ENCODE results near the gene ATP1B2. TPM values are rescaled to one million over a fixed set of nuclear protein-coding genes. Genes with fewer than 3 reads are reported as not detected.

ATP1B2 gene
- total and polyA plus RNA-seq, 2 experiments from 2014 or later, result not detected

DNA sequence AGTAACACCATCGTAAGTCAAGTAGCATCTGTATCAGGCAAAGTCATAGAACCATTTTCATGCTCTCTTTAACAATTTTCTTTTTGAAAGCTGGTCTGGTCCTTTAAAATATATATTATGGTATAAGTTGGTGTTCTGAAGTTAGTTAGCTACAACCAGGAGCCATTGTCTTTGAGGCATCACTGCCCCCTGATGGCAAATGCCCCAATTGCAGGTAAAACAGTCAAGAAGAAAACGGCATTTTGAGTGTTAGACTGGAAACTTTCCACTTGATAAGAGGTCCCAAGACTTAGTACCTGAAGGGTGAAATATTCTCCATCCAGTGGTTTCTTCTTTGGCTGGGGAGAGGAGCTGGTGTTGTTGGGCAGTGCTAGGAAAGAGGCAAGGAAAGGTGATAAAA lies 22.5 kb downstream of the ATP1B2 start:
- H3K4me1 ChIP-seq (ENCODE audit: insufficient read depth), result no peaks in the 10 kb centered on the region
- DNase-seq, result no peak
- no peak overlapping the region for H2AFZ ChIP-seq
- no peak overlapping the region for H3K9ac ChIP-seq
- no peaks in the 10 kb centered on the region for H3K9me3 ChIP-seq (ENCODE audit: low read depth)
- TF ChIP-seq EZH2phosphoT487 (IDR thresholded peaks at IDR 0.05; ENCODE audit: insufficient read depth, low read depth), result no peak
- no peak for TF ChIP-seq EZH2 (IDR thresholded peaks at IDR 0.05; ENCODE audit: insufficient read depth, poor library complexity, severe bottlenecking)
- no peaks in the 10 kb centered on the region for H3F3A ChIP-seq (ENCODE audit: insufficient read depth)
- no peaks in the 10 kb centered on the region for H3K27me3 ChIP-seq (replicated peaks; ENCODE audit: insufficient read depth)
- H3K27ac ChIP-seq, result no peak overlapping the region
- H3K9me2 ChIP-seq (ENCODE audit: insufficient read depth), result no peaks in the 10 kb centered on the region
- no peaks in the 10 kb centered on the region for H4K20me1 ChIP-seq (ENCODE audit: insufficient read depth)
- no peaks in the 10 kb centered on the region for H3K79me2 ChIP-seq (ENCODE audit: insufficient read depth)
- in situ Hi-C loops (cut with MboI), result no loop called here
- WGBS, 2 experiments (ENCODE audit: low coverage in 1 of 2, low lambda C conversion rate in 2 of 2, missing lambda C conversion rate in 2 of 2), result 98 to 100% methylated on average over 2 of the region's 2 CpGs
- peaks cover 11% of the 10 kb centered on the region; the same call in 1 of the 2 replicates for H3K36me3 ChIP-seq (ENCODE audit: low read depth)
- no peak overlapping the region for H3K4me3 ChIP-seq
- H3K4me2 ChIP-seq (ENCODE audit: unreplicated experiment), result no peak overlapping the region

DNA sequence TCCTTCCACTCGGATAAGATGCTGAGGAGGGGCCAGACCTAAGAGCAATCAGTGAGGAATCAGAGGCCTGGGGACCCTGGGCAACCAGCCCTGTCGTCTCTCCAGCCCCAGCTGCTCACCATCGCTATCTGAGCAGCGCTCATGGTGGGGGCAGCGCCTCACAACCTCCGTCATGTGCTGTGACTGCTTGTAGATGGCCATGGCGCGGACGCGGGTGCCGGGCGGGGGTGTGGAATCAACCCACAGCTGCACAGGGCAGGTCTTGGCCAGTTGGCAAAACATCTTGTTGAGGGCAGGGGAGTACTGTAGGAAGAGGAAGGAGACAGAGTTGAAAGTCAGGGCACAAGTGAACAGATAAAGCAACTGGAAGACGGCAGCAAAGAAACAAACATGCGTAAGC lies 24.2 kb downstream of the ATP1B2 start:
- H3K36me3 ChIP-seq (ENCODE audit: low read depth), result peaks cover 11% of the 10 kb centered on the region; the same call in 1 of the 2 replicates
- H3K9ac ChIP-seq, result no peak overlapping the region
- TF ChIP-seq EZH2phosphoT487 (IDR thresholded peaks at IDR 0.05; ENCODE audit: insufficient read depth, low read depth) (no peak), EZH2 (IDR thresholded peaks at IDR 0.05; ENCODE audit: insufficient read depth, poor library complexity, severe bottlenecking) (no peak)
- no peaks in the 10 kb centered on the region for H3K27me3 ChIP-seq (replicated peaks; ENCODE audit: insufficient read depth)
- no peak overlapping the region for H3K4me2 ChIP-seq (ENCODE audit: unreplicated experiment)
- H3K27ac ChIP-seq, result no peak overlapping the region
- H4K20me1 ChIP-seq (ENCODE audit: insufficient read depth), result no peaks in the 10 kb centered on the region
- no peak overlapping the region for H3K4me3 ChIP-seq
- WGBS, 2 experiments (ENCODE audit: low coverage in 1 of 2, low lambda C conversion rate in 2 of 2, missing lambda C conversion rate in 2 of 2), result 88 to 90% methylated on average over 14 of the region's 14 CpGs
- no peaks in the 10 kb centered on the region for H3K9me3 ChIP-seq (ENCODE audit: low read depth)
- H3F3A ChIP-seq (ENCODE audit: insufficient read depth), result no peaks in the 10 kb centered on the region
- H3K79me2 ChIP-seq (ENCODE audit: insufficient read depth), result peaks cover 7% of the 10 kb centered on the region
- in situ Hi-C loops (cut with MboI), result no loop called here
- DNase-seq, result no peak
- no peaks in the 10 kb centered on the region for H3K9me2 ChIP-seq (ENCODE audit: insufficient read depth)
- H3K4me1 ChIP-seq (ENCODE audit: insufficient read depth), result no peaks in the 10 kb centered on the region
- H2AFZ ChIP-seq, result no peak overlapping the region

DNA sequence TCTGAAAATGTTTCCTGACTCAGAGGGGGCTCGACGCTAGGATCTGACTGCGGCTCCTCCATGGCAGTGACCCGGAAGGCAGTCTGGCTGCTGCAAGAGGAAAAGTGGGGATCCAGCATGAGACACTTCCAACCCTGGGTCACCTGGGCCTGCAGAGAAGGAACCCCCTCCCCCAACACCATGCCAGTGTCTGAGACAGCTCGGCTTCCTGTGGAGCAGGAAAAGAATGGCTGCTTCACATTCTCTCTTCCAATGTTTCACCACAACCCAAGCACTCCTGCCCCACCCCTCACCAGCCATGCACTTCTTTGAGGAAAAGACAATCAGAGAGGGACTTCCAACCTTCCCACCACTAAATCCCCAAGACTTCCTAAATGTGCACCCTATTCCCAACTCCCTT lies 25.8 kb downstream of the ATP1B2 start:
- DNase-seq, result no peak
- H3K9me3 ChIP-seq (ENCODE audit: low read depth), result no peaks in the 10 kb centered on the region
- H3K36me3 ChIP-seq (ENCODE audit: low read depth), result peaks cover 11% of the 10 kb centered on the region; the same call in 1 of the 2 replicates
- H3K9me2 ChIP-seq (ENCODE audit: insufficient read depth), result no peaks in the 10 kb centered on the region
- no peak overlapping the region for H3K27ac ChIP-seq
- H4K20me1 ChIP-seq (ENCODE audit: insufficient read depth), result no peaks in the 10 kb centered on the region
- H2AFZ ChIP-seq, result no peak overlapping the region
- H3K9ac ChIP-seq, result no peak overlapping the region
- in situ Hi-C loops (cut with MboI), result no loop called here
- peaks cover 23% of the 10 kb centered on the region for H3K79me2 ChIP-seq (ENCODE audit: insufficient read depth)
- no peaks in the 10 kb centered on the region for H3F3A ChIP-seq (ENCODE audit: insufficient read depth)
- H3K4me3 ChIP-seq, result no peak overlapping the region
- 82 to 87% methylated on average over 5 of the region's 5 CpGs for WGBS, 2 experiments (ENCODE audit: low coverage in 1 of 2, low lambda C conversion rate in 2 of 2, missing lambda C conversion rate in 2 of 2)
- TF ChIP-seq EZH2phosphoT487 (IDR thresholded peaks at IDR 0.05; ENCODE audit: insufficient read depth, low read depth) (no peak), EZH2 (IDR thresholded peaks at IDR 0.05; ENCODE audit: insufficient read depth, poor library complexity, severe bottlenecking) (no peak)
- H3K4me1 ChIP-seq (ENCODE audit: insufficient read depth), result no peaks in the 10 kb centered on the region
- no peaks in the 10 kb centered on the region for H3K27me3 ChIP-seq (replicated peaks; ENCODE audit: insufficient read depth)
- H3K4me2 ChIP-seq (ENCODE audit: unreplicated experiment), result no peak overlapping the region

DNA sequence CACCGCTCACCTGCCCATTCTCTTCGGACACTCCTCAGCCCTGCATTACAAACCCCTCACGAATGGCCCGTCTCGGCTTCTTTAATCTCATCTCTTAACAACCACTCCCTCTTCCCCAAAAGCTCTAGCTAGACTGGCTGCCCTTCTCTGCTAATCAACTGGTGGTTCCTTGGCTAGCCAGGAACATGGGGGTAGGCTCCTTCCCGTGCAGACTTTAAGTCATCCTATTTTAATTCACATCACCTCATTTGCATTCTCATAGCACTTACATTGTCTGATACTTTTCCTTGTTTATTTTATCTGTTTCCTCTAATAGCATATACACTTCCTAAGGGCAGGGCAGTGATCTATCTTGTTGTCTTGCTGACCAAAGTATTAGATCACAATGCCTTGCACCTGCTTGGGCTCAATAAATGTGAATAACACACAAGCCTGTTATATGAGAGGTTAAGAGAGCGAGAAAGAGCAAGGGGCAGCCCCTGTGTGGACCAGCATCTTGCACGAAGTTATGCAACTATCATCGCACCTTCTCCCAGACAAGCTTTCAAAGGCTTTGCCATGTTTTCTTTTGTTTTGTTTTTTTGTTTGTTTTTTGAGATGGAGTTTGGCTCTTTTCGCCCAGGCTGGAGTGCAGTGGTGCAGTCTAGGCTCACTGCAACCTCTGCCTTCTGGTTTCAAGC lies 26.8 kb downstream of the ATP1B2 start:
- Histone ChIP-seq H3K27ac (no peak overlapping the region), H3K4me3 (no peak overlapping the region), H3K79me2 (ENCODE audit: insufficient read depth) (peaks cover 33% of the 10 kb centered on the region), H3K9ac (no peak overlapping the region), H3K9me2 (ENCODE audit: insufficient read depth) (no peaks in the 10 kb centered on the region), H2AFZ (no peak overlapping the region), H3K27me3 (replicated peaks; ENCODE audit: insufficient read depth) (no peaks in the 10 kb centered on the region), H4K20me1 (ENCODE audit: insufficient read depth) (no peaks in the 10 kb centered on the region), H3K4me2 (ENCODE audit: unreplicated experiment) (no peak overlapping the region), H3F3A (ENCODE audit: insufficient read depth) (no peaks in the 10 kb centered on the region), H3K36me3 (ENCODE audit: low read depth) (peaks cover 11% of the 10 kb centered on the region; the same call in 1 of the 2 replicates), H3K9me3 (ENCODE audit: low read depth) (no peaks in the 10 kb centered on the region), H3K4me1 (ENCODE audit: insufficient read depth) (no peaks in the 10 kb centered on the region)
- TF ChIP-seq EZH2phosphoT487 (IDR thresholded peaks at IDR 0.05; ENCODE audit: insufficient read depth, low read depth) (no peak), EZH2 (IDR thresholded peaks at IDR 0.05; ENCODE audit: insufficient read depth, poor library complexity, severe bottlenecking) (no peak)
- no peak for DNase-seq
- WGBS, 2 experiments (ENCODE audit: low coverage in 1 of 2, low lambda C conversion rate in 2 of 2, missing lambda C conversion rate in 2 of 2), result 81 to 82% methylated on average over 10 of the region's 10 CpGs
- in situ Hi-C loops (cut with MboI), result no loop called here

All from GM23248 (cell line).